Stimulated activated CD4-positive, alpha-beta T cell treated with anti-CD3 and anti-CD28 coated beads, Interleukin-12 subunit alpha, Interleukin-12 subunit beta, amount 100 ng/mL, for 48 hours (primary cell): ENCODE results near the gene ASNSD1.
"Not testable (repeated sequence)": the region's sequence is repeated elsewhere in the genome, so short reads cannot be mapped to it uniquely, and the experiment has no call there.

Source experiments
- DNase-seq, 3 donors: peaks; one replicate each; pipeline ENCODE4 v3.0.0-alpha.2; 2020; ENCODE audit warnings: low read depth in 2 of 3, low spot score in 1 of 3

The ASNSD1 gene

DNA sequence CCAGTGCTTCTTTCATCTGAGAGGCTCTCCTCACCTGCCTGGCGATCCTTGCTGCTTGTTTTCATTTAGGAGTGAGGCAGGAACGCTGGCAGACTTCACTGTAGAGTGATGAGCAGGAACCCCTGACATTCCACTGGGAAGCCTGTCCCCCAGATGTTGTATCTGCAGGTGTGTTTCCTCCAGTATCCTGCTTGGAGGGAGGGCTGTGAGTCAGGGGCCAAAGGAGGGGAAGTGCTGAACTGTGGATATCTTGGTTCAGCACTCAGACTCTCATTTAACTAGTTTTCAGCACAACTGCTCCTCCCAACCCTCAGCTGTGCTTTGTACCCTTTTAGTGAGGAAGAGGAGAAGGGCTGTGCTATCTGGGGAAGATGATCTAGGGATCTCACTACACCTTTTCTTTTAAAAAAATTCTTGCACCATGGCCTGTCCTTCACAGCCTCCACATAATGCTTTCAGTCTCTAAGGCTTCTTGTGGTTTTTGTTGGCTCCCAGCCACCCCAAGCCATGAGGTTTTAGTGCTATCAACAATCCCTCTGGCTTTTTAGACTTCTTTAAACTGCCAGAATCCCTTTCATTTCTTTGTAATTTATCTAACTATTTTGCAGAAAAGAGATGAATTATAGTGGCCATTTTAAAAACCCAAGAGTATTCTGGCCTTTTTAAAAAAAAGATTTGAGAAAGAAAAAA lies 24.4 kb downstream of the ASNSD1 start:
- no peak for DNase-seq

DNA sequence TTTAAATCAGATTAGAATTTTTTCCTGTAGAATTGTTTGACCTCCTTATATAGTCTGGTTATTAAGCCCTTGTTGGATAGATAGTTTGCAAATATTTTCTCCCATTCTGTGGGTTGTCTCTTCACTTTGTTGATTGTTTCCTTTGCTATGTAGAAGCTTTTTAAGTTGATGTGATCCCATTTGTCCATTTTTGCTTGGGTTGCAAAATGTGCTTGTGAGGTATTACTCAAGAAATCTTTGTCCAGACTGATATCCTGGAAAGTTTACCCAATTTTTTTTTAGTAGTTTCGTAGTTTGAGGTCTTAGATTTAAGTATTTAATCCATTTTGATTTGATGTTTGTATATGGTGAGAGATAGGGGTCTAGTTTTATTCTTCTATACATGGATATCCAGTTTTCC lies 26.5 kb downstream of the ASNSD1 start:
- DNase-seq, result not testable (repeated sequence)

DNA sequence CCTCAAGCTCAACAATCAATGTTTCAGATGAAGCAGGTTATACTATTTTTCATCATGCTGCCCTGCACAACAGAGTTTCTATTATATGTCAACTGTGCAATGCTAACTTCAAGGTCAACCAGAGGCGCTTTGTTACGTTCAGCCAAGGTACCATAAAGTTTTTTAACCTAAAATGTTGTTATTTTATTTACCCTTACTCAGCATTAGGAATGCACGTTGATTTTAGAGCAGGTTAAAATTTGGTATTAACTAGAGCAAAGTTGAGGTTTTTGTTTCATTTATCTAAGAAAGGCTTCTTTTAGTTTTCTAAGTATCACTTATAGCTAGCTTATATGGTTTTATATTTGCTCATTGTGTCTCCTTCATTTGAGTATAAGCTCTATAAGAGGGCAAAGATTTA lies 35.0 kb downstream of the ASNSD1 start:
- DNase-seq, result no peak

DNA sequence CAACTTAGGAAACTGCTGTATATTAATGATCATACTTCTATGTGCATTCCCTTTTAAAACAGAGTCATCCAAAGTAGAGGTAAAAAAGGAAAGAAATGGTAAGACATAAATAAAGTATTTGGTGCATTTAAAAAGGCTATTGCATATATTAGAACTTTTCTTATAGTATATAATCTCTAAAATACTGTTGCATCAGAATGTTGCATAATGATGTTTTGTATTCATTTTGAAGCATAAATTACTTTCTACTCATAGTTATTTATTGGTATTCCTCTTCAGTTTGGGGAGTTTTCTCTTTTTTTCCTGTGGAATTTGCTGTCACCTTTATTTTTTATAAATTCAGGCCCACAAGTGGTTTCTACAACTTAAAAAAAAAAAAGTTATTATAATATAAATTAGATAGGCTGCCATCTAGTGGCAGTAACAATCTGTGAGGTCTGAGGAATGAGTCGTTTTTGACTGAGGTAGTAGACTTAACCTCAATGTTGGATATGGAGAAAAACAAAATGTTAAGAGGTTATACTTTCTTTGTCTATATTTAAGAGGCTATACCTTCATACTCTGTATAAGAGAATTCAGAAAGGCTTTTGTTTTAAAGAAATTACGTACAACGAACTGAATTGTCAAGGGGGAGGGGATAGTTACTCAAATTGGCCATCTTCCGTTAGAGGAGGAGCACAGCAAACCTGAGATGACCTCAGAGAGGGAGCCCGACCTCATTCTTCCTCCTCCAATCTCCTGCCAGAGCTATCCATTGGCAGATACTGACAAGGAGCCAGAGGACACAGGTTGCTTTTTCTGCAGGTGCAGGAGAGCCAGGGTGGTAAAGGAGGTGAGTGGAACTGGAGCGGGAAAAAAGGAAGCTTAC lies 37.0 kb downstream of the ASNSD1 start:
- DNase-seq, result peak in 1 of 3 donors; percentile 41

DNA sequence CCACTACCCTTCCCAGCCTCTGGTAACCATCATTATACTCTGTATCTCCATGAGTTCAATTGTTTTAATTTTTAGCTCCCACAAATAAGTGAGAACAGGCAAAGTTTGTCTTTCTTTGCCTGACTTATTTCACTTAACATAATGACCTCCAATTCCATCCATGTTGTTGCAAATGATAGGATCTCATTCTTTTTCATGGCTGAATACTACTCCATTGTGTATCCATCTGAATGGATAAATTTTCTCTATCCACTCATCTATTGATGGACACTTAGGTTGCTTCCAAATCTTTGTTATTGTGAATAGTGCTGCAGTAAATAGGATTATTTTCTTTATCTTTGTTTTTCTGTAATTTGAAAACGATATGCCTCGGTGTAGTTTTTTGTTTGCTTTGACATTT lies 39.4 kb downstream of the ASNSD1 start:
- no peak for DNase-seq

DNA sequence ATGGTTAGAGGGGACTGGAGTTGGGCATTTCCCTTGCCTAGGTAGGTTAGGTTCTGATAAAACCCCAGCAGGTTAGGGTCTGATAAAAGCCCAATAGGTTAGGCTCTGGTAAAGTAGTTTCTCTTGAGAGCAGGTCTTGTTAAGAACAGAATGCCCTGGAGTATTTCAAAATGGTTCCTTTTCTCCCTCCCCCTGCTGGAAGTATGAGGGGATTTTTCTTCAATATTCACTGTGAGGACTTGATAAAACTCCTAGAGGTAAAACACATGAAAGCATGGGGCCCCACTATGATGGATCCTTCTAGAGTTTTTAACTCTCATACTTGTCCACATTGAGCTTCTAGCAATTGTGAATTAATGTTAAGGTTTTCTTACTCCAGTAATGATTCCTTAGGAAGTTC lies 40.8 kb downstream of the ASNSD1 start:
- DNase-seq, result no peak

DNA sequence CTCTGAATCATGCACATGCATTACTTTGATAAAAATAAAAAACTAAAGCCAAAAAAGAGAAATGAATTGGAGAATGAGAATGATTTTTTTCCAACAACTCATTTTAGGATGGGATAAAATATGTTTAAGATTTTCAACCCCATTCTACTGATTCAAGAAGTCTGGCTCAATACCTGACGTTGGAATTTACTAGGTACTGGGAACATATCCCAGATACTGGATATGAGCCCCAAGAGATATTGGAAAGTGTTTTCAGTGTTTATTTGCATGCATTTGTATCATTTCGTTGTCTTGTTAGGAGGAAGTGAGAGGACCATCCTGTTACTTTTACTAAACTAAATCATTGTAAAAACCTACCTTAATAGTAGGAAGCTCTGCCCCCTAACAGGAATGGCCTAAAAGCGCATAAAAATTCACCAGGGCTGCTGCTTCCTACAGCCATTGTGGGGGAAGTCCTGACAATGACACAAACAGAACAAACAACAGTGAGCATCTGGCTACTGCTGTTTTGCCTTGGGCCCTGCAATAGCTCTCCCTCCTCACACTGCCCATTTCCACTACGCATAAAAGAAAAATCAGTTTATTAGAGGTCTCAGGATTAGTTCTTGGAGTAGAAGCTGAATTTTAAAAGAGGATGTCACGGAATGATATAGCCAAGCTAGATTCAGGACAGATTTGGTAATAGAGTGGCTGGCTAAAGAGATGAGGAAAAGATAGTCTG lies 48.4 kb downstream of the ASNSD1 start:
- DNase-seq, result no peak

DNA sequence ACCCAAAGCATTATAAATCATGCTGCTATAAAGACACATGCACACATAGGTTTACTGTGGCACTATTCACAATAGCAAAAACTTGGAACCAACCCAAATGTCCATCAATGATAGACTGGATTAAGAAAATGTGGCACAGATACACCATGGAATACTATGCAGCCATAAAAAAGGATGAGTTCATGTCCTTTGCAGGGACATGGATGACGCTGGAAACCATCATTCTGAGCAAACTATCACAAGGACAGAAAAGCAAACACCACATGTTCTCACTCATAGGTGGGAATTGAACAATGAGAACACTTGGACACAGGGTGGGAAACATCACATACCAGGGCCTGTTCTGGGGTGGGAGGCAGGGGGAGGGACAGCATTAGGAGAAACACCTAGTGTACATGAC lies 56.3 kb downstream of the ASNSD1 start:
- DNase-seq, result not testable (repeated sequence)

DNA sequence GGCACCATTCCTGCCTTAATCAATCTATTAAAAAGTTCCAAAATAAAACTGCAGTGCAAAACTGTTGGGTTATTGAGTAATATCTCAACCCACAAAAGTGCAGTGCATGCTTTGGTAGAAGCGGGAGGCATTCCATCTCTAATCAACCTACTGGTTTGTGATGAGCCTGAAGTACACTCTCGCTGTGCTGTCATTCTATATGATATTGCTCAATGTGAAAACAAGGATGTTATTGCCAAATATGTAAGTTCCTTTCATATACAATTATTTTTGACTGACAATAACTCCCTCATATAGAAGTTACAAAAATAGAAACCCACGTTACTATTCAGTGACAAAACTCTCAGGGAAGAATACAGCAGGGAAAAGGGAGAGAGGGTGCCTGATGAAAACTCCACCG lies 58.3 kb downstream of the ASNSD1 start:
- no peak for DNase-seq
